K562 (cell line): ENCODE data around the gene LRRK2. TPM values are rescaled to one million over a fixed set of nuclear protein-coding genes. Genes with fewer than 3 reads are reported as not detected.

Experiments
- ATAC-seq: fragments of 200-7000 bp; cut with Tn5 transposase; 3 replicates; pipeline ENCODE4 v1.9.1; 2020; ENCODE audit warnings: moderate library complexity
- BruUV-seq: library from RNA; stranded (reverse); fragments of 400-500 nt; replicated peaks from 2 replicates; lab custom pipeline; 2021; lab: Mats Ljungman, UMichigan
- CTCF ChIA-PET: fragments of 300-600 bp; formaldehyde crosslinking; extraction: SDS; loops from one replicate; lab custom pipeline; 2021; ENCODE audit warnings: low intra/inter-chr PET ratio; lab: Yijun Ruan, JAX
- POLR2A ChIA-PET: fragments of 300-600, 350-650 bp; sonication (Branson Sonifier 250); formaldehyde crosslinking; extraction: SDS; loops from one replicate; lab custom pipeline; 2021; ENCODE audit warnings: antibody characterized with exemption, inconsistent platforms; lab: Yijun Ruan, JAX
- DNase-seq, 4 experiments: peaks; one replicate each; pipeline versions ENCODE4 v3.0.0 to v3.0.0-alpha.2; 2011 to 2018; ENCODE audit warnings: low spot score in 3 of 4, mixed read lengths in 3 of 4; ENCODE audit errors: extremely low read depth in 1 of 4
- FAIRE-seq: peaks from 2 replicates; lab custom pipeline; 2011; peaks lifted over from hg19 to GRCh38; lab: Jason Lieb, UNC
- H2AFZ ChIP-seq: 2 replicates; pipeline ENCODE4 v1.6.0; 2011; ENCODE audit warnings: low read depth, low read length, control low read depth, inconsistent platforms
- H3K27ac ChIP-seq: fragments of 200-600 bp; 3 replicates; pipeline ENCODE4 v1.8.0; 2011; ENCODE audit warnings: low read depth, mild to moderate bottlenecking, control low read depth, inconsistent platforms, low read length, moderate library complexity, mixed read lengths; ENCODE audit errors: extremely low read depth
- H3K27me3 ChIP-seq, 2 experiments: fragments of 300-600 bp in 1 of 2; 2 replicates in 1 of 2; 3 replicates in 1 of 2; pipeline versions ENCODE4 v1.6.0 to v1.8.0; 2011; ENCODE audit warnings: inconsistent platforms in 2 of 2, low read length in 2 of 2, mild to moderate bottlenecking in 1 of 2, mixed read lengths in 1 of 2, moderate library complexity in 1 of 2; ENCODE audit not compliant: control insufficient read depth in 2 of 2, insufficient read depth in 2 of 2
- H3K36me3 ChIP-seq: fragments of 300-600 bp; 3 replicates; pipeline ENCODE4 v1.8.0; 2011; ENCODE audit warnings: mild to moderate bottlenecking, low read length, inconsistent platforms; ENCODE audit not compliant: control insufficient read depth, insufficient read depth
- H3K4me1 ChIP-seq, 2 experiments: fragments of 200-600 bp in 1 of 2; replicated peaks in 1 of 2; 2 replicates in 1 of 2; 3 replicates in 1 of 2; pipeline versions ENCODE4 v1.5.1 to v1.8.0; 2011; ENCODE audit warnings: inconsistent platforms in 2 of 2, low read length in 2 of 2, mild to moderate bottlenecking in 1 of 2, mixed read lengths in 1 of 2, moderate library complexity in 1 of 2; ENCODE audit not compliant: control insufficient read depth in 2 of 2, insufficient read depth in 2 of 2
- H3K4me2 ChIP-seq: 2 replicates; pipeline ENCODE4 v1.6.1; 2011; ENCODE audit warnings: low read length, control low read depth, inconsistent platforms, mixed read lengths; ENCODE audit not compliant: insufficient read depth
- H3K4me3 ChIP-seq: fragments of 200-600 bp; sonication (generic), shearing (Covaris generic); 2 replicates; pipeline ENCODE4 v1.5.1; 2016; ENCODE audit warnings: control low read depth, inconsistent platforms
- H3K79me2 ChIP-seq: fragments of 200-600 bp; 3 replicates; pipeline ENCODE4 v1.8.0; 2011; ENCODE audit warnings: low read length, inconsistent platforms; ENCODE audit not compliant: control insufficient read depth, insufficient read depth
- H3K9ac ChIP-seq, 2 experiments: 2 replicates each; pipeline versions ENCODE4 v1.6.0 to v1.6.1; 2011; ENCODE audit warnings: low read depth in 2 of 2, low read length in 2 of 2, control low read depth in 1 of 2, inconsistent platforms in 1 of 2, mild to moderate bottlenecking in 1 of 2, mixed read lengths in 1 of 2; ENCODE audit not compliant: insufficient read depth in 1 of 2
- H3K9me1 ChIP-seq: one replicate; pipeline ENCODE4 v1.6.0; 2011; ENCODE audit warnings: inconsistent platforms, mild to moderate bottlenecking, low read length, moderate library complexity; ENCODE audit not compliant: control insufficient read depth, insufficient read depth
- H3K9me3 ChIP-seq: replicated peaks from 2 replicates; pipeline ENCODE4 v1.5.1; 2011; ENCODE audit warnings: low read depth, low read length, inconsistent platforms; ENCODE audit not compliant: control insufficient read depth, insufficient read depth
- H4K20me1 ChIP-seq: replicated peaks from 2 replicates; pipeline ENCODE4 v1.6.1; 2011; ENCODE audit warnings: low read length, inconsistent platforms, mixed read lengths; ENCODE audit not compliant: control insufficient read depth, insufficient read depth
- CAMTA2 ChIP-seq: fragments of 250-450 bp; sonication (Bioruptor Pico); conservative IDR thresholded peaks from 2 replicates; pipeline ENCODE4 v1.5.1; 2022
- CCNT2 ChIP-seq: IDR thresholded peaks from 2 replicates; pipeline ENCODE4 v1.6.1; 2011; ENCODE audit warnings: borderline replicate concordance, low read depth, mild to moderate bottlenecking, moderate library complexity, mixed read lengths, low read length; ENCODE audit not compliant: insufficient read length; ENCODE audit errors: extremely low read depth
- ILF3 ChIP-seq: fragments of 450-650 bp; IDR thresholded peaks from 2 replicates; pipeline ENCODE4 v1.6.1; 2018; ENCODE audit warnings: antibody characterized with exemption, mild to moderate bottlenecking, moderate library complexity, borderline replicate concordance
- JUN ChIP-seq, 2 experiments: sonication (generic) in 1 of 2; formaldehyde crosslinking in 1 of 2; IDR thresholded peaks; 2 replicates each; pipeline versions ENCODE4 v1.6.1 to v1.8.0; 2012 to 2022; ENCODE audit warnings: borderline replicate concordance in 2 of 2, mild to moderate bottlenecking in 2 of 2, improper control_type of control experiment in 1 of 2, low read depth in 1 of 2, low read length in 1 of 2, missing genetic modification reagents in 1 of 2
- MEF2A ChIP-seq: IDR thresholded peaks from 2 replicates; pipeline ENCODE4 v1.6.1; 2011; ENCODE audit warnings: low read depth, mild to moderate bottlenecking, low read length, moderate library complexity; ENCODE audit not compliant: control insufficient read depth
- NFIC ChIP-seq: fragments of 450-650 bp; IDR thresholded peaks from 2 replicates; pipeline ENCODE4 v1.6.1; 2017; ENCODE audit warnings: mild to moderate bottlenecking, inconsistent platforms
- NR3C1 ChIP-seq: sonication (generic); formaldehyde crosslinking; IDR thresholded peaks from 2 replicates; pipeline ENCODE4 v1.8.1; 2022; ENCODE audit warnings: missing genetic modification reagents
- POLR2H ChIP-seq: IDR thresholded peaks from 2 replicates; pipeline ENCODE4 v1.6.1; 2016; ENCODE audit warnings: missing genetic modification characterization, low read depth, mild to moderate bottlenecking, control low read depth, missing compliant biosample characterization, moderate library complexity
- RNF219 ChIP-seq: fragments of 250-450 bp; sonication (Bioruptor Pico); IDR thresholded peaks from 2 replicates; pipeline ENCODE4 v1.5.0; 2022; ENCODE audit warnings: mild to moderate bottlenecking
- TBP ChIP-seq: optimal IDR thresholded peaks from 2 replicates; pipeline ENCODE3; 2011; ENCODE audit warnings: low read depth, low read length, improper control_type of control experiment
- THAP7 ChIP-seq: fragments of 250-450 bp; sonication (Bioruptor Pico); IDR thresholded peaks from 2 replicates; pipeline ENCODE4 v1.5.0; 2021
- THRA ChIP-seq: fragments of 450-650 bp; IDR thresholded peaks from 2 replicates; pipeline ENCODE4 v1.6.1; 2017; ENCODE audit warnings: mild to moderate bottlenecking, moderate library complexity
- TRIM25 ChIP-seq: fragments of 450-650 bp; IDR thresholded peaks from 2 replicates; pipeline ENCODE4 v1.7.0; 2016; ENCODE audit warnings: borderline replicate concordance
- ZNF354B ChIP-seq: fragments of 250-450 bp; sonication (Bioruptor Pico); IDR thresholded peaks from 2 replicates; pipeline ENCODE4 v1.4.0; 2020
- ZNF75A ChIP-seq: fragments of 450-650 bp; formaldehyde crosslinking; IDR thresholded peaks from 2 replicates; pipeline ENCODE4 v1.4.0; 2020; ENCODE audit warnings: mild to moderate bottlenecking
- WGBS: fragments of 100-300 bp; shearing (Covaris generic); methylation state at CpG from one replicate; pipeline ENCODE4 v1.1.6; 2016; ENCODE audit warnings: low coverage, mixed read lengths; ENCODE audit not compliant: insufficient coverage; ENCODE audit errors: missing lambda C conversion rate; 5-methylcytosine and 5-hydroxymethylcytosine counted together
- in situ Hi-C: fragments of 300-500 bp; cut with MboI; formaldehyde crosslinking; loops from 4 replicates; pipeline ENCODE4 v1.15.0; 2018; ENCODE audit warnings: inconsistent platforms, mixed read lengths
- intact Hi-C: fragments of 100-400 bp; cut with micrococcal nuclease; formaldehyde crosslinking; loops from 2 replicates; pipeline ENCODE4 v1.14.2; 2022
- polyA plus RNA-seq, 8 experiments: library from polyadenylated mRNA; depleted of rRNA in 4 of 8; stranded (reverse) in 5 of 8; unstranded in 3 of 8; fragments of >200 nt; fragmentation: Nextera tagmentation in 2 of 8; fragmentation: Illumina TruSeq in 1 of 8; extraction: Ambion mirVana in 2 of 8; extraction: Trizol in 1 of 8; gene quantifications; 2 replicates each; pipeline versions ENCODE4 v1.2.1 to v1.2.3, GENCODE V29; 2011 to 2014; ENCODE audit warnings: inconsistent platforms in 1 of 8, missing spikeins in 1 of 8
- total RNA-seq, 7 experiments: library from RNA; depleted of rRNA in 6 of 7; stranded (reverse); fragments of >200 nt in 6 of 7; fragmentation: Illumina TruSeq in 2 of 7; extraction: Trizol in 2 of 7; gene quantifications; 2 replicates each; pipeline versions ENCODE4 v1.2.1 to v1.2.3, GENCODE V29; 2011 to 2021; ENCODE audit warnings: low replicate concordance in 1 of 7

LRRK2 gene
- total and polyA plus RNA-seq, 9 of the 15 experiments (the other 6 are each of a cell fraction or from before 2014, with no cell fraction given): 0.03 to 0.89 (median 0.31) TPM

DNA sequence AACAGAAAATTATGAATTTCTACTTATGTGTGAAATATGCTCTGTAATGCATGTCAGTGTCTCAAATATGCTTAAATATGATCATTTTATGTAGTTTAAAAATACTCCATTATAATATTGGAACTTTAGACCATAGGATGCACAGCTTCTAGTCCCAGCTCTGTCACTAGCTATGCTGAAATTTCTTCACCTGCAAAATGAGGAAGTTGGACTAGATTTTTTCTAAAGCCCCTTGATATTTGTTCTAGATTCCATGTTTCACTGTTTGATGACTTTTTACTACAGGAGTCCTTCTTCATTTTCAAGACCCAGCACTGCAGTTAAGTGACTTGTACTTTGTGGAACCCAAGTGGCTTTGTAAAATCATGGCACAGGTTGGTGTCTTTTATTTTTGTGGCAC, 90.1 kb downstream of the LRRK2 start (continued):
- TF ChIP-seq TRIM25 (no peak), NFIC (no peak), CCNT2 (no peak), NR3C1 (CRISPR knock-in tag) (no peak), MEF2A (no peak), ILF3 (no peak)

DNA sequence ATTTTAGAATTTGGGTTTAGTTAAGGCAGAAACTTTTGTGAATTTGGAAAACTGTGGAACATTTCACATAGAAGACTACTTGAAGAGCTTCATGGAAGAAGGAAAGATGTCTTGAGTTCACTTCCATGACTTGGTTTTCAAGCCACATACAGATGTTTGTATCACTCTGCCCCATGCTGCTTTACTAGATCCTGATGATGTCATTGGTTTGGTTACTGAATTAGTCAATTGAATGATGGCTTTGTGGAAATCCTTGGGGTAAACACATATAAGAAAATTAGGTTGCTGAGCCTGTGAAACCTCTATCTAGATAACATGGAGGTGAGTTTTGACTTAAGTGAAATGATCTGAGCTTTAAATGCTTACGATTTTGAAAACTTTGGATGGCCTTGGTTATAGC, 90.6 kb downstream of the LRRK2 start:
- H3K79me2 ChIP-seq: no peaks in the 10 kb centered on the region
- H3K36me3 ChIP-seq: no peaks in the 10 kb centered on the region
- H3K4me2 ChIP-seq: no peak overlapping the region
- DNase-seq: no peak
- H3K9me1 ChIP-seq: no peaks in the 10 kb centered on the region
- H2AFZ ChIP-seq: no peak overlapping the region
- no peak for FAIRE-seq
- H3K4me3 ChIP-seq: no peak overlapping the region
- ChIA-PET POLR2A (no interaction called here), CTCF (no interaction called here)
- intact Hi-C loops (no loop called here), in situ Hi-C loops (no loop called here)
- no peaks in the 10 kb centered on the region for H4K20me1 ChIP-seq
- no TSS peak for BruUV-seq
- no peak for ATAC-seq
- no peaks in the 10 kb centered on the region for H3K27me3 ChIP-seq
- WGBS: 0% methylated on average over 1 of the region's 1 CpG
- TF ChIP-seq THRA: no peak
- no peak for TF ChIP-seq JUN (IDR thresholded peaks at IDR 0.05; ENCODE audit: borderline replicate concordance, low read depth, low read length)
- TF ChIP-seq JUN (CRISPR knock-in tag; IDR thresholded peaks at IDR 0.05; ENCODE audit: borderline replicate concordance): no peak
- no peak for TF ChIP-seq ZNF75A (CRISPR knock-in tag)
- no peak for TF ChIP-seq POLR2H (tag)
- TF ChIP-seq CAMTA2: no peak
- TF ChIP-seq ZNF354B (CRISPR knock-in tag): no peak
- TF ChIP-seq THAP7: no peak
- TF ChIP-seq RNF219: no peak
- TF ChIP-seq TBP: no peak
- no peaks in the 10 kb centered on the region for H3K4me1 ChIP-seq
- H3K9ac ChIP-seq: no peak overlapping the region
- H3K9me3 ChIP-seq: no peaks in the 10 kb centered on the region; the same call in 1 of the 2 replicates
- H3K27ac ChIP-seq: no peak overlapping the region
